T-cell (primary cell): ENCODE results near the gene WDR46. TPM values are rescaled to one million over a fixed set of nuclear protein-coding genes. Genes with fewer than 3 reads are reported as not detected.
"Not testable (repeated sequence)": the region's sequence is repeated elsewhere in the genome, so short reads cannot be mapped to it uniquely, and the experiment has no call there.

Source experiments
- ATAC-seq, 4 experiments: fragments of 200-7000 bp in 3 of 4; fragments of 150-1000 bp in 1 of 4; cut with Tn5 transposase; replicated peaks in 1 of 4; 1 replicate in 3 of 4; 2 replicates in 1 of 4; pipeline ENCODE4 v1.10.0; 2021; ENCODE audit warnings: moderate library complexity in 3 of 4, mild to moderate bottlenecking in 2 of 4, moderate number of reproducible peaks in 1 of 4
- CTCF ChIA-PET, 2 donors: fragments of 300-600 bp; sonication (Branson Sonifier 250); formaldehyde crosslinking; loops; one replicate each; lab custom pipeline; 2022; ENCODE audit warnings: antibody characterized with exemption in 2 of 2; lab: Charles Lee
- POLR2A ChIA-PET, 2 donors: fragments of 300-600 bp; sonication (Branson Sonifier 250); formaldehyde crosslinking; loops; one replicate each; lab custom pipeline; 2022; ENCODE audit warnings: antibody characterized with exemption in 2 of 2; lab: Charles Lee
- DNase-seq, 35 experiments: peaks; one replicate each; pipeline versions ENCODE4 v3.0.0 to v3.0.0-alpha.2; 2013 to 2023
- H3K27ac ChIP-seq: one replicate; pipeline ENCODE4 v1.5.1; 2013; ENCODE audit warnings: low read length
- H3K27me3 ChIP-seq, 2 experiments: replicated peaks in 1 of 2; 1 replicate in 1 of 2; 2 replicates in 1 of 2; pipeline versions ENCODE4 v1.6.1 to v1.7.0; 2013; ENCODE audit warnings: low read length in 1 of 2, mixed read lengths in 1 of 2; ENCODE audit not compliant: control insufficient read depth in 2 of 2, insufficient read depth in 2 of 2; ENCODE audit errors: extremely low read depth in 1 of 2
- H3K36me3 ChIP-seq, 2 donors: 1 replicate in 1 of 2; 2 replicates in 1 of 2; pipeline versions ENCODE4 v1.6.1 to v1.7.0; 2013; ENCODE audit warnings: low read length in 1 of 2; ENCODE audit not compliant: control insufficient read depth in 2 of 2, insufficient read depth in 1 of 2; ENCODE audit errors: extremely low read depth in 1 of 2
- H3K4me1 ChIP-seq, 2 experiments: 1 replicate in 1 of 2; 2 replicates in 1 of 2; pipeline versions ENCODE4 v1.6.1 to v1.7.0; 2013; ENCODE audit warnings: low read length in 2 of 2, mixed read lengths in 1 of 2; ENCODE audit not compliant: insufficient read depth in 2 of 2, control insufficient read depth in 1 of 2; ENCODE audit errors: extremely low read depth in 1 of 2
- H3K4me3 ChIP-seq, 2 donors: 1 replicate in 1 of 2; 2 replicates in 1 of 2; pipeline versions ENCODE4 v1.5.1 to v1.7.0; 2013; ENCODE audit warnings: mild to moderate bottlenecking in 2 of 2, low read length in 1 of 2, moderate library complexity in 1 of 2; ENCODE audit not compliant: control insufficient read depth in 1 of 2; ENCODE audit errors: extremely low read depth in 1 of 2
- H3K9me3 ChIP-seq: 2 replicates; pipeline ENCODE4 v1.7.0; 2013
- H3K27ac Mint-ChIP-seq, 2 donors: one replicate each; pipeline ENCODE4 v1.8.0; 2020 to 2021; ENCODE audit warnings: mild to moderate bottlenecking in 2 of 2, mixed read lengths in 2 of 2
- H3K27me3 Mint-ChIP-seq, 2 donors: one replicate each; pipeline ENCODE4 v1.8.0; 2021 to 2022; ENCODE audit warnings: mixed read lengths in 2 of 2
- H3K36me3 Mint-ChIP-seq: one replicate; pipeline ENCODE4 v1.8.0; 2021; ENCODE audit warnings: mixed read lengths
- H3K4me1 Mint-ChIP-seq, 3 donors: one replicate each; pipeline ENCODE4 v1.8.0; 2020 to 2022; ENCODE audit warnings: mixed read lengths in 3 of 3, mild to moderate bottlenecking in 1 of 3
- H3K4me3 Mint-ChIP-seq, 3 donors: one replicate each; pipeline ENCODE4 v1.8.0; 2020 to 2022; ENCODE audit warnings: mild to moderate bottlenecking in 3 of 3, mixed read lengths in 3 of 3, moderate library complexity in 3 of 3
- H3K9me3 Mint-ChIP-seq, 3 donors: one replicate each; pipeline ENCODE4 v1.8.0; 2020 to 2022; ENCODE audit warnings: mixed read lengths in 3 of 3
- WGBS: methylation state at CpG from one replicate; pipeline ENCODE4 v1.1.5; 2013; ENCODE audit warnings: missing lambda C conversion rate; ENCODE audit not compliant: insufficient coverage; 5-methylcytosine and 5-hydroxymethylcytosine counted together
- total RNA-seq, 35 experiments: library from RNA in 6 of 35; stranded (reverse) in 6 of 35; fragments of 120-200 nt in 1 of 35; gene quantifications; one replicate each; pipeline versions ENCODE4 v1.2.1 to v1.2.4 and lab custom pipeline; 2013 to 2026

Gene WDR46
- total RNA-seq, 5 donors from 2014 or later (not counting 1 experiment from before 2014, with no cell fraction given): 38.3 to 74.4 (median 60.4) TPM

DNA sequence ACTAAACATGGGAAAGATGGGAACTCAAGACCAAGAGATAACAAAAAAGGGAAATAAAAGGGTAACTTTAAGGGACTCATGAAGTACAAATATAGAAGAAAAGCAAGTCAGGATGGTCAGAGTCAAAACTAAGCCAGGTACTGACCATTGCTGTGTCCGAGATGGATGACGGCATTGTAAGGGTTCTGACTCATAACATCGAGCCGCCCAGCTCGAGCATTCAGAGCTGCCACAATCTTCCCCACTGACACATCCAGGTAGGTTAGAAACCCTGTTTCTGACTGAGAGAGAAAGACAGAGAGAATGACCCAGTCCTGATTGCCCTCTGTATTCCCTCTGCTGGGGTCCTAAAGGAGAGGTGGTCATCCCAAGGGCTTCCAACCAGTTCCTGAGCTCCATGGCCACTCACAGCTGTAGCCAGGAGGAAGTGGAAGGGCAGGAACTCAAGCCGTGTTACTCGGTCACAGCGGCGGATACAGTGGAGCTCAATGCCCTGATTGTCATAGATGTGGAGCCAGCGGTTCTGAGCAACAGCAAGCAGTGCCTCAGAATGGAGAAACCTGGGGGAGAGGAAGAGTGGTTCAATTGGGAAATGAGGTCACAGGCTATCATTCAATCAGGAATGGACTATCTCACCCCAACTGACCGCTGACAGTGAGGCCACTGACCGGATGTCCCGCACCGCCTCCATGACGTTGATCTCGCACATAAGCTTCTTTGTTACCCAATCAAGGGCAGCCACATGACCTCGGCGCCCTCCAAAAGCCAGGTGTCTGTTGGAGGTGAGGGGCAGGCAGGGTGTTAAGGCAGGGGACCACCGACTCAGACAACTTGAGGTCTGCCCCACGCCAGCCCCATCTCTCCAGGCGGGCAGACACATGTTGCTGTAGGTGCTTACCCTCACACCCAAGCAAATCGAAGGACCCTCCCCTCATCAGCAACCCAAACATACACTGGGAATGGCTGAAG is 1.8 kb downstream of the WDR46 start:
- peaks cover 34% of the 10 kb centered on the region for H3K36me3 Mint-ChIP-seq
- CTCF ChIA-PET: interaction anchor here in 1 of 2 donors (0.5 kb wide), 1 partner anchor 83 kb away, joined by 4 read pairs; the partner anchor contains the start of gene HSD17B8
- peak overlapping the region; percentile 61 to 72 for H3K27ac Mint-ChIP-seq
- no peaks in the 10 kb centered on the region for H3K27me3 ChIP-seq
- POLR2A ChIA-PET: no interaction called here
- no peaks in the 10 kb centered on the region for H3K9me3 Mint-ChIP-seq
- H3K4me3 ChIP-seq: no peak overlapping the region
- WGBS: 96% methylated on average over 11 of the region's 22 CpGs
- ATAC-seq (no peak), DNase-seq (no peak)
- peaks cover 44 to 50% (median 49%) of the 10 kb centered on the region in 3 donors for H3K4me1 Mint-ChIP-seq
- H3K4me3 Mint-ChIP-seq: peak overlapping the region; percentile 93 to 96 (median 96)
- peaks cover 8 to 43% of the 10 kb centered on the region in 2 donors for H3K36me3 ChIP-seq
- H3K27ac ChIP-seq: no peak overlapping the region
- no peaks in the 10 kb centered on the region for H3K27me3 Mint-ChIP-seq
- peaks cover 13 to 33% of the 10 kb centered on the region in 2 experiments for H3K4me1 ChIP-seq
- H3K9me3 ChIP-seq: no peaks in the 10 kb centered on the region

DNA sequence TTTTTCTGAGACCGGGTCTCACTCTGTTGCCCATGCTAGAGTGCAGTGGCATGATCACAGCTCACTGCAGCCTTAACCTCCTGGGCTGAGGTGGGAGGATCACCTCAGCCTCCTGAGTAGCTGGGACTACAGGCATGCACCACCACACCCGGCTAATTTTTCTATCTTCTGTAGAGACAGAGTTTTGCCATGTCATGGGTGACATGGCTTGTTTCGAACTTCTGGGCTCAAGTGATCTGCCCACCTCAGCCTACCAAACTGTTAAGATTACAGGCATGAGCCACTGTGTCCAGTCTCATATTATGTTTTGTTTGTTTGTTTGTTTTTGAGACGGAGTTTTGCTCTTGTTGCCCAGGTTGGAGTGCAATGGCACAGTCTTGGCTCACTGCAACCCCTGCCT is 3.8 kb downstream of the WDR46 start:
- H3K4me3 Mint-ChIP-seq, H3K27me3 Mint-ChIP-seq, POLR2A ChIA-PET, H3K27ac ChIP-seq, ATAC-seq, H3K9me3 Mint-ChIP-seq, CTCF ChIA-PET, H3K4me3 ChIP-seq, H3K9me3 ChIP-seq, H3K27ac Mint-ChIP-seq, DNase-seq, H3K27me3 ChIP-seq: not testable (repeated sequence)
- H3K36me3 Mint-ChIP-seq: peaks cover 34% of the 10 kb centered on the region
- Histone ChIP-seq H3K36me3 (peaks cover 13 to 43% of the 10 kb centered on the region in 2 donors), H3K4me1 (peaks cover 9 to 30% of the 10 kb centered on the region in 2 experiments)
- 100% methylated on average over 1 of the region's 4 CpGs for WGBS
- H3K4me1 Mint-ChIP-seq: peaks cover 33 to 43% (median 38%) of the 10 kb centered on the region in 3 donors

DNA sequence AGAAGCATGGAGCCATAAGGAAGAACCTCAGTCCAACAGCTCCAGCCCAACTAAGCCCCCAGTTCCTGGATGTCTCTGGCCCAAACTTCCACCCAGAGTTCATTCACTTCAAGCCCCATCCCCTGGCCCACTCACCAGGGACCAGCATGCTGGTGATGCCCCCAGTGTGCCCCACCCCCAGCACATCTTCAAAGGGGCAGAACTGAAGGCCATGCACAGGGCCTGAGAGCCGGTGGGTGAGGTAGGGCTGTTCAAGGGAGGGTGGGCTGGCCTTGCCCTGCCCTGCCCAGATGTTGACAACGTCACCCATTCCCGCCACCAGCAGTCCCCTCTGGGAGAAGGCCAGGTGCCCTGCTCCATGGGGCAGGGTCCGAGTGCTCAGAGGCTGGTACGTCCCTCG is 8.5 kb downstream of the WDR46 start:
- Mint-ChIP-seq H3K9me3 (no peaks in the 10 kb centered on the region), H3K27ac (no peak overlapping the region), H3K4me1 (peaks cover 33 to 43% (median 36%) of the 10 kb centered on the region in 3 donors), H3K27me3 (no peaks in the 10 kb centered on the region), H3K4me3 (no peak overlapping the region), H3K36me3 (peaks cover 25% of the 10 kb centered on the region)
- Histone ChIP-seq H3K4me3 (no peak overlapping the region), H3K9me3 (no peaks in the 10 kb centered on the region), H3K27ac (no peak overlapping the region), H3K27me3 (no peaks in the 10 kb centered on the region), H3K36me3 (peaks cover 10 to 60% of the 10 kb centered on the region in 2 donors), H3K4me1 (peaks cover 9 to 48% of the 10 kb centered on the region in 2 experiments)
- 92% methylated on average over 4 of the region's 6 CpGs for WGBS
- ATAC-seq (no peak), DNase-seq (no peak)
- ChIA-PET POLR2A (interaction anchor here in 1 of 2 donors (0.8 kb wide), 1 partner anchor 12 kb away, joined by 4 read pairs; no protein-coding TSS in a partner anchor), CTCF (no interaction called here)

DNA sequence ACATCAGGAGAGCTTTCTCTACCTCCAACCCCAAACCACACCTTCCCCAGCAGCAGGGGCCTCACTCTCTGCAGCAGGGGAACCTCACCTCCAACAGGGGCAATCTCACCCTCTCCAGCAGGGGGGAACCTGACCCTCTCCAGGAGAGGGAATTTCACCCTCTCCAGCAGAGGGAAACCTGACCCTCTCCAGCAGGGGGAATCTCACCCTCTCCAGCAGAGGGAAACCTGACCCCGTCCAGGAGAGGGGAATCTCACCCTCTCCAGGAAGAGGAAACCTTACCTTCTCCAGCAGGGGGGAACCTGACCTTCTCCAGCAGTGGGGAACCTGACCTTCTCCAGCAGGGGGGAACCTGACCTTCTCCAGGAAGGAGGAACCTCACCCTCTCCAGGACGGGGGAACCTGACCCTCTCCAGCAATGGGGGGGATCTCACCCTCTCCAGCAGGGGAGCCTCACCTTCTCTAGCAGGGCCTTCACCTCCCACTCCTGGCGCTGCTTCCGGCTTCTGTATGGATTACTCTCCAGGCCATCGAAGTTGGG is 9.0 kb downstream of the WDR46 start:
- Histone ChIP-seq H3K27me3 (no peaks in the 10 kb centered on the region), H3K9me3 (no peaks in the 10 kb centered on the region), H3K27ac (no peak overlapping the region), H3K36me3 (peaks cover 10 to 62% of the 10 kb centered on the region in 2 donors), H3K4me3 (no peak overlapping the region), H3K4me1 (peaks cover 9 to 53% of the 10 kb centered on the region in 2 experiments)
- Mint-ChIP-seq H3K9me3 (no peaks in the 10 kb centered on the region), H3K27me3 (no peaks in the 10 kb centered on the region), H3K27ac (peak overlapping the region; percentile 49 to 68), H3K36me3 (peaks cover 27% of the 10 kb centered on the region), H3K4me1 (peaks cover 37 to 48% (median 39%) of the 10 kb centered on the region in 3 donors), H3K4me3 (no peak overlapping the region)
- no peak for ATAC-seq
- 60% methylated on average over 1 of the region's 5 CpGs for WGBS
- DNase-seq: peak in 2 of 35 experiments; percentile 27 to 43
- ChIA-PET POLR2A (no interaction called here), CTCF (no interaction called here)

DNA sequence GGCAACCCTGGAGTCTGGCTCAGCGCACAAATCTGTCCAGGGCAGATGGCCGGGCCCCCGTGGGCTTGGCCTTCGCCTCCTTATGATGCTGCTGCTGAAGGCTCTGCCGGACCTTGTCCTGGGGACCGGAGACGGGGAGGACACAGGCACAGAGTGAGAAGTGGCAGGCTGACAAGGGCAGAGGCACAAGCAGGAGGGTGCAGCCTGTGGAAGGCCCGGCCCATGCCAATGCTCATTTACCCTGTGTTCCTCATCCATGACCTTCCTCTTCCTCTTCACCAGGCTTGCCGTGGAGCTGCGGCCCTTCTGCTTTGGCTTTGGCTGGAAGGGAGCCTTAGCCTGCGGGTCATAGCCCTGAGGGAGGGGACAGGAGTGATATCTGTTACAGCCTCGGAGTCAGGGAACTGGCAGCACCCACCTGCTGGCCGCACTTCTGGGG is 9.8 kb downstream of the WDR46 start:
- POLR2A ChIA-PET: interaction anchor here in 1 of 2 donors (3.0 kb wide), 1 partner anchor 10 kb away, joined by 10 read pairs; the partner anchor contains the start of genes PFDN6 and WDR46
- H3K27me3 Mint-ChIP-seq: no peaks in the 10 kb centered on the region
- peaks cover 10 to 67% of the 10 kb centered on the region in 2 donors for H3K36me3 ChIP-seq
- ATAC-seq (no peak), DNase-seq (no peak)
- WGBS: 93% methylated on average over 7 of the region's 13 CpGs
- H3K4me1 ChIP-seq: peaks cover 14 to 57% of the 10 kb centered on the region in 2 experiments
- H3K27me3 ChIP-seq: no peaks in the 10 kb centered on the region
- H3K27ac ChIP-seq: peak overlapping the region; percentile 72
- peak overlapping the region in 1 of 3 donors; percentile 31 for H3K4me3 Mint-ChIP-seq
- peaks cover 32% of the 10 kb centered on the region for H3K36me3 Mint-ChIP-seq
- H3K27ac Mint-ChIP-seq: peak overlapping the region; percentile 49 to 68
- no peaks in the 10 kb centered on the region for H3K9me3 ChIP-seq
- peaks cover 44 to 55% (median 47%) of the 10 kb centered on the region in 3 donors for H3K4me1 Mint-ChIP-seq
- no peaks in the 10 kb centered on the region for H3K9me3 Mint-ChIP-seq
- CTCF ChIA-PET: no interaction called here
- H3K4me3 ChIP-seq: no peak overlapping the region

DNA sequence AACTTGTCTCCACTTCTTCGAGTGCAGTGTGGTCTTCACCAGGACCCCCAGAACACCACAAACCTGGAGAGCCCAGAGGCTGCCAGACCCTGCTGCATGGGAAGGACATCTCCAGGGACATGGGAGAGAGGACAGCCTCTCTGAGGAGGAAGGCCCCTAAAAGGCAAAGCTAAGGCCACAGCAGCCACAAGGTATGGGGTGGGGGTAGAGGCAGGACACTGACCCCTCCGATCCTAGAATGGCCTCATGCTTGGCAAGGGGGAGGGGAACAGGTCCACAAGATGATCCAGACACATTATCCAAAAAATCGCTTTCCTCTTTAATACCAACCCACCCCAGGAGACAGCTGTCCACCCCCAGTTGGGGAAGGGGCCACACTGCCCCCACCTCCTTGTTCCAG is 10.2 kb downstream of the WDR46 start:
- ATAC-seq: no peak

More for the DNA sequence above, 10.2 kb downstream of the WDR46 start:
- Histone ChIP-seq H3K27me3 (no peaks in the 10 kb centered on the region), H3K9me3 (no peaks in the 10 kb centered on the region), H3K27ac (peak overlapping the region; percentile 72), H3K4me1 (peaks cover 18 to 62% of the 10 kb centered on the region in 2 experiments), H3K4me3 (no peak overlapping the region), H3K36me3 (peaks cover 10 to 71% of the 10 kb centered on the region in 2 donors)
- no peak for DNase-seq
- POLR2A ChIA-PET: interaction anchor here in 1 of 2 donors (3.0 kb wide), 1 partner anchor 11 kb away, joined by 10 read pairs; the partner anchor contains the start of genes PFDN6 and WDR46
- peaks cover 32% of the 10 kb centered on the region for H3K36me3 Mint-ChIP-seq
- WGBS: 83% methylated on average over 1 of the region's 3 CpGs
- H3K4me3 Mint-ChIP-seq: peak overlapping the region; percentile 90 to 94 (median 92)
- peaks cover 49 to 57% (median 51%) of the 10 kb centered on the region in 3 donors for H3K4me1 Mint-ChIP-seq
- CTCF ChIA-PET: interaction anchor here in 1 of 2 donors (0.6 to 1.9 kb wide), 2 partner anchors 10 to 39 kb away, joined by 5 to 6 read pairs; partner anchors contain the start of genes PFDN6, WDR46 and ZBTB22
- peak overlapping the region; percentile 94 to 96 for H3K27ac Mint-ChIP-seq
- H3K9me3 Mint-ChIP-seq: no peaks in the 10 kb centered on the region
- no peaks in the 10 kb centered on the region for H3K27me3 Mint-ChIP-seq
